ENCODE data around the gene SMIM38. TPM values are rescaled to one million over a fixed set of nuclear protein-coding genes. Genes with fewer than 3 reads are reported as not detected.
A peak's percentile ranks its signal among the peaks of the same experiment; 100 is the strongest.

The SMIM38 gene
- total RNA-seq, 1 experiment from 2014 or later: 0.09 TPM

DNA sequence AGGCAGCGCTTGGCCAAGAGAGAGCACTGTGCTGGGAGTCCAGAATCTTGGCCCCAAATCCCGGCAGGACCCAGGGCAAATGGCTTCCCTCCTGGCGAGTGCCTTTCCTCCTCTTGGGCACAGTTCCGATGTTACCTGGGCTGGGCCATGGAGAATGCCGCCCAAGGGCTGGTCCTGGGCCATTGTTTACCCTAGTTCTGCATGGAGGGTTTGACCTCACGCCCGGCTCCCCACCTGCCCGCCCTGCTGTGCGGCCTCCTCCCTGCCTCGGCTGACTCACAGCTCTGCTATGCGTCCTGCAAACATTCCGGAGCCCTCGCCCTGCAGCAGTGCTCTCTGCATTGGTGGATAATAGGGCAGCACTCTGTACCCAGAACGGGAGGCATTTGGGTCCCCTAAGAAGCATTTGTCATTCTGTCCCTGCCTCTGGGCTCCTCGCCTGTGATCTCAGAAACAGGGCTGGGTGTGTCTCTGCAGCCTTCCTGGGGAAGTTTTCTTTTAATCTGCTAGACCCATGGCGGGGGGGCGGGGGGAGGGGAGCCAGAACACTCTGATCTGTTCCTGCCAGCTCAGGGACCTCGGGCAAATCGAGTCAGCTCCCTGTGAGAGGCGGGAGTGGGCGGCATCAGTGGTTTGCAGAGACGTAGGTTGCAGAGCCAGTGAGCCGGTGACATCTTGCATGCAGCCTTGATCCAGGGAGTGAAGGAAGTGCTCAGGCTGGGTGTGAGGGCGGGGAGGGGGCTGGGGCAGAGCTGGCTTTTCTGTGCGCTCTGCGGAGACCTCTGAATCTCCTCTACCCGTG lies 32.9 kb upstream of the SMIM38 start:
- Histone ChIP-seq H3K4ac (ENCODE audit: low read depth, low read length) (no peak overlapping the region), H3K18ac (ENCODE audit: insufficient read length, low read depth, low read length) (no peak overlapping the region), H4K20me1 (ENCODE audit: control insufficient read depth, insufficient read depth, insufficient read length) (no peaks in the 10 kb centered on the region), H2BK15ac (ENCODE audit: low read depth, low read length) (no peak overlapping the region), H3K23me2 (ENCODE audit: insufficient read length, low read depth, low read length, poor library complexity, severe bottlenecking) (no peaks in the 10 kb centered on the region), H3K9ac (ENCODE audit: extremely low read depth, insufficient read length, low read length) (no peak overlapping the region), H2BK120ac (ENCODE audit: low read depth, low read length, poor library complexity, severe bottlenecking) (no peak overlapping the region), H3K4me1 (ENCODE audit: insufficient read depth, low read length) (no peaks in the 10 kb centered on the region), H2AK5ac (ENCODE audit: insufficient read length, low read length) (no peak overlapping the region), H3K27me3 (ENCODE audit: insufficient read depth, low read length) (no peaks in the 10 kb centered on the region), H4K8ac (replicated peaks; ENCODE audit: insufficient read length, low read depth, low read length) (no peak overlapping the region), H3K23ac (ENCODE audit: insufficient read length, low read depth, low read length) (no peak overlapping the region), H3K56ac (ENCODE audit: insufficient read length, low read depth, low read length) (no peak overlapping the region), H4K91ac (ENCODE audit: insufficient read length, low read depth, low read length) (no peak overlapping the region), H2BK20ac (ENCODE audit: low read depth, low read length, poor library complexity, severe bottlenecking) (no peak overlapping the region), H3K4me2 (ENCODE audit: insufficient read depth, insufficient read length, low read length) (peak overlapping the region; percentile 31), H3K9me3 (ENCODE audit: control insufficient read depth, low read depth, low read length) (no peaks in the 10 kb centered on the region), H2BK12ac (ENCODE audit: insufficient read length, low read depth, low read length) (no peak overlapping the region), H3K79me2 (ENCODE audit: insufficient read depth, low read length) (no peaks in the 10 kb centered on the region), H3K27ac (ENCODE audit: insufficient read length, low read depth, low read length) (no peak overlapping the region), H3K14ac (ENCODE audit: insufficient read depth, low read length) (no peak overlapping the region), H4K5ac (ENCODE audit: insufficient read length, low read depth, low read length) (no peak overlapping the region), H2BK5ac (ENCODE audit: insufficient read length, low read length) (no peak overlapping the region), H3K79me1 (ENCODE audit: insufficient read depth, low read depth, low read length, poor library complexity, severe bottlenecking) (no peaks in the 10 kb centered on the region), H2AFZ (ENCODE audit: low read length) (no peak overlapping the region), H3T11ph (ENCODE audit: low read length) (no peak overlapping the region)
- peaks cover 8% of the 10 kb centered on the region for H3K27me3 Mint-ChIP-seq (ENCODE audit: low read depth)
- TF ChIP-seq, protein P1, sequence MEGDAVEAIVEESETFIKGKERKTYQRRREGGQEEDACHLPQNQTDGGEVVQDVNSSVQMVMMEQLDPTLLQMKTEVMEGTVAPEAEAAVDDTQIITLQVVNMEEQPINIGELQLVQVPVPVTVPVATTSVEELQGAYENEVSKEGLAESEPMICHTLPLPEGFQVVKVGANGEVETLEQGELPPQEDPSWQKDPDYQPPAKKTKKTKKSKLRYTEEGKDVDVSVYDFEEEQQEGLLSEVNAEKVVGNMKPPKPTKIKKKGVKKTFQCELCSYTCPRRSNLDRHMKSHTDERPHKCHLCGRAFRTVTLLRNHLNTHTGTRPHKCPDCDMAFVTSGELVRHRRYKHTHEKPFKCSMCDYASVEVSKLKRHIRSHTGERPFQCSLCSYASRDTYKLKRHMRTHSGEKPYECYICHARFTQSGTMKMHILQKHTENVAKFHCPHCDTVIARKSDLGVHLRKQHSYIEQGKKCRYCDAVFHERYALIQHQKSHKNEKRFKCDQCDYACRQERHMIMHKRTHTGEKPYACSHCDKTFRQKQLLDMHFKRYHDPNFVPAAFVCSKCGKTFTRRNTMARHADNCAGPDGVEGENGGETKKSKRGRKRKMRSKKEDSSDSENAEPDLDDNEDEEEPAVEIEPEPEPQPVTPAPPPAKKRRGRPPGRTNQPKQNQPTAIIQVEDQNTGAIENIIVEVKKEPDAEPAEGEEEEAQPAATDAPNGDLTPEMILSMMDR (conservative IDR thresholded peaks at IDR 0.05): no peak
- H3K27ac Mint-ChIP-seq: peak overlapping the region in 2 of 3 experiments; percentile 62 to 82; a peak in 4 of 7 replicates
- WGBS (ENCODE audit: extremely low coverage, insufficient read length, low lambda C conversion rate): no CpG with 5 or more reads among the region's 27 CpGs
- peaks cover 1 to 5% (median 2%) of the 10 kb centered on the region in 3 experiments; a peak in 3 of 7 replicates for H3K36me3 Mint-ChIP-seq (ENCODE audit: insufficient read depth in 1 of 3, low read depth in 3 of 3)
- peak; percentile 96 for DNase-seq
- H3K4me3 Mint-ChIP-seq: peak overlapping the region; percentile 38 to 68
- peaks cover 16 to 30% of the 10 kb centered on the region in 2 experiments for H3K4me1 Mint-ChIP-seq
- H3K9me3 Mint-ChIP-seq: peaks cover 9 to 12% of the 10 kb centered on the region in 2 experiments

All from H9 (cell line).